ENCODE measurements around the gene DAP.

DNA sequence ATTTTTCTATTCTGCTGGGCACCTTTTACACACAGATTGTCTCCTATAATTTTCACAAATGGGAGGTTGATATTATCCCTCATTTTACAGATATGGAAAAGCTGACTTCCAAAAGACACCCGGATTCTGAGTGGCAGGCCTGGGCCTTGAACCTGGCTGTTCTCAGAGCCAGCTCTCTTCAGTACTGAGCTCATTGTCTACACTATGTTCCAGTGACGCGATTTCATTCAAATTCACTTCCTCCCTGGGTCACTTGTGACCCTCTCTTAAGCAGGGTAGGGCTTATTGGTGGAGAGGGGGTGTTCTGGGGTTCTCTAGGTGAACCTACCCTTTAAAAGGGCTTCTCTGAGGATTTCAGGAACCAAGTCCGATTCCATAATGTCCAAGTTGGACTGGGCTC is 127.0 kb downstream of the DAP start:
- TF ChIP-seq, protein P1, sequence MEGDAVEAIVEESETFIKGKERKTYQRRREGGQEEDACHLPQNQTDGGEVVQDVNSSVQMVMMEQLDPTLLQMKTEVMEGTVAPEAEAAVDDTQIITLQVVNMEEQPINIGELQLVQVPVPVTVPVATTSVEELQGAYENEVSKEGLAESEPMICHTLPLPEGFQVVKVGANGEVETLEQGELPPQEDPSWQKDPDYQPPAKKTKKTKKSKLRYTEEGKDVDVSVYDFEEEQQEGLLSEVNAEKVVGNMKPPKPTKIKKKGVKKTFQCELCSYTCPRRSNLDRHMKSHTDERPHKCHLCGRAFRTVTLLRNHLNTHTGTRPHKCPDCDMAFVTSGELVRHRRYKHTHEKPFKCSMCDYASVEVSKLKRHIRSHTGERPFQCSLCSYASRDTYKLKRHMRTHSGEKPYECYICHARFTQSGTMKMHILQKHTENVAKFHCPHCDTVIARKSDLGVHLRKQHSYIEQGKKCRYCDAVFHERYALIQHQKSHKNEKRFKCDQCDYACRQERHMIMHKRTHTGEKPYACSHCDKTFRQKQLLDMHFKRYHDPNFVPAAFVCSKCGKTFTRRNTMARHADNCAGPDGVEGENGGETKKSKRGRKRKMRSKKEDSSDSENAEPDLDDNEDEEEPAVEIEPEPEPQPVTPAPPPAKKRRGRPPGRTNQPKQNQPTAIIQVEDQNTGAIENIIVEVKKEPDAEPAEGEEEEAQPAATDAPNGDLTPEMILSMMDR (conservative IDR thresholded peaks at IDR 0.05 in 1 of 2, IDR thresholded peaks at IDR 0.05 in 1 of 2; ENCODE audit: low read depth in 1 of 2, low read length in 2 of 2) = no peak
- no peak for TF ChIP-seq EZH2 (IDR thresholded peaks at IDR 0.05; ENCODE audit: low read length, missing control alignments)

All from fibroblast of lung (primary cell).